AG10803 (cell line): ENCODE results near the gene PEX11G.

Experiments used
- DNase-seq: peaks from one replicate; pipeline ENCODE4 v3.0.0; 2010; ENCODE audit warnings: low read depth
- H3K4me3 ChIP-seq: 2 replicates; pipeline ENCODE4 v1.5.1; 2011; ENCODE audit warnings: mild to moderate bottlenecking, low read length, control low read depth
- CTCF ChIP-seq: conservative IDR thresholded peaks from 2 replicates; pipeline ENCODE4 v1.5.1; 2011; ENCODE audit warnings: mild to moderate bottlenecking, low read length, control low read depth, inconsistent platforms

The PEX11G gene

GRCh38 chr19:7427944-7428343 lies 60.9 kb downstream of the PEX11G start:
- TF ChIP-seq CTCF: no peak
- DNase-seq: no peak
- no peak overlapping the region for H3K4me3 ChIP-seq

- TF ChIP-seq CTCF: no peak
- no peak for DNase-seq
Measured at GRCh38 chr19:7426986-7427385, 61.8 kb downstream of the PEX11G start.

More at GRCh38 chr19:7426986-7427385, 61.8 kb downstream of the PEX11G start:
- H3K4me3 ChIP-seq: no peak overlapping the region
